ENCODE measurements around the gene ERGIC3. TPM values are rescaled to one million over a fixed set of nuclear protein-coding genes. Genes with fewer than 3 reads are reported as not detected.

Gene ERGIC3
- total and polyA plus RNA-seq, 10 of the 15 experiments (the other 5 are each of a cell fraction or from before 2014, with no cell fraction given) = 90.4 to 210 (median 139) TPM

GRCh38 chr20:35529552-35529951 lies 12.3 kb upstream of the ERGIC3 start, which contains the start of gene C20orf173:
C20orf173 (minus strand) TSS chr20:35529652; CDS start chr20:35529373, 279 bp downstream.
- ATAC-seq (no peak), FAIRE-seq (no peak), DNase-seq (ENCODE audit: low read depth, low spot score) (no peak)
- Histone ChIP-seq H3K4me3 (no peak within 1 kb of the TSS), H3K9me3 (replicated peaks; ENCODE audit: control insufficient read depth, insufficient read depth, low read length) (no peaks in the 10 kb centered on the region), H4K20me1 (ENCODE audit: control insufficient read depth, insufficient read depth) (no peaks in the 10 kb centered on the region; the same call in 1 of the 2 replicates), H3K9ac (ENCODE audit: control insufficient read depth, insufficient read depth, low read length) (no peak within 1 kb of the TSS), H3K27me3 (replicated peaks in 1 of 2; ENCODE audit: control insufficient read depth in 2 of 2, insufficient read depth in 2 of 2, low read length in 1 of 2) (no peaks in the 10 kb centered on the region), H3K36me3 (ENCODE audit: control insufficient read depth in 2 of 2, insufficient read depth in 2 of 2, low read length in 1 of 2) (no peaks in the 10 kb centered on the region), H2AFZ (ENCODE audit: control insufficient read depth, low read depth, low read length) (no peak within 1 kb of the TSS), H3K4me2 (ENCODE audit: control insufficient read depth, insufficient read depth) (no peak within 1 kb of the TSS), H3K79me2 (ENCODE audit: control insufficient read depth, insufficient read depth, low read length) (no peaks in the 10 kb centered on the region), H3K4me1 (ENCODE audit: control insufficient read depth, insufficient read depth, low read length) (no peaks in the 10 kb centered on the region), H3K27ac (ENCODE audit: control insufficient read depth, insufficient read depth) (no peak within 1 kb of the TSS)
- in situ Hi-C loops (cut with MboI) = no loop called here
- intact Hi-C loops (cut with micrococcal nuclease; ENCODE audit: unreplicated experiment) = no loop called here
- SMC1A ChIA-PET (ENCODE audit: uncharacterized antibody, unreplicated experiment) = no interaction called here
- no TSS peak for BruUV-seq (replicated peaks)
- WGBS (ENCODE audit: insufficient coverage, insufficient replicate concordance, low lambda C conversion rate, missing lambda C conversion rate) = 45% methylated on average over 2 of the region's 2 CpGs
- RAD21 ChIA-PET (ENCODE audit: unreplicated experiment) = no interaction called here
- TF ChIP-seq EGR1 (IDR thresholded peaks at IDR 0.05; ENCODE audit: borderline replicate concordance in 1 of 2, low read depth in 2 of 2, low read length in 2 of 2) = no peak
- no peak for TF ChIP-seq IRF4 (IDR thresholded peaks at IDR 0.05; ENCODE audit: low read depth, low read length)
- no peak for TF ChIP-seq EP300 (IDR thresholded peaks at IDR 0.05; ENCODE audit: borderline replicate concordance in 1 of 2, control insufficient read depth in 1 of 2, low read depth in 2 of 2, low read length in 2 of 2)
- no peak for TF ChIP-seq CREM (IDR thresholded peaks at IDR 0.05; ENCODE audit: low read depth)
- TF ChIP-seq ZNF687 (IDR thresholded peaks at IDR 0.05) = no peak
- TF ChIP-seq SREBF1 (IDR thresholded peaks at IDR 0.05; ENCODE audit: low read length) = no peak
- no peak for TF ChIP-seq NRF1 (conservative IDR thresholded peaks at IDR 0.05; ENCODE audit: low read depth, low read length)
- TF ChIP-seq SMAD1 (IDR thresholded peaks at IDR 0.05; ENCODE audit: low read depth, partially characterized antibody) = no peak
- TF ChIP-seq CBX3 (IDR thresholded peaks at IDR 0.05; ENCODE audit: borderline replicate concordance, low read depth) = no peak
- TF ChIP-seq MEF2B (IDR thresholded peaks at IDR 0.05; ENCODE audit: partially characterized antibody, poor library complexity, severe bottlenecking) = no peak
- TF ChIP-seq MYB (IDR thresholded peaks at IDR 0.05; ENCODE audit: borderline replicate concordance, low read depth, low read length) = no peak
- no peak for TF ChIP-seq ZNF274 (IDR thresholded peaks at IDR 0.05; ENCODE audit: insufficient read depth, insufficient read length)
- no peak for TF ChIP-seq CTCF (IDR thresholded peaks at IDR 0.05 in 2 of 3, conservative IDR thresholded peaks at IDR 0.05 in 1 of 3; ENCODE audit: control insufficient read depth in 2 of 3, extremely low read depth in 1 of 3, insufficient read depth in 1 of 3, low read depth in 3 of 3, low read length in 3 of 3)
- TF ChIP-seq GABPA (IDR thresholded peaks at IDR 0.05; ENCODE audit: low read depth) = no peak
- CTCF ChIA-PET = interaction anchor here (1.6 kb wide), 1 partner anchor 18 kb away, joined by 4 read pairs; no protein-coding TSS in a partner anchor
- POLR2A ChIA-PET = interaction anchor here (0.5 kb wide), 1 partner anchor 8 kb away, joined by 4 read pairs; no protein-coding TSS in a partner anchor

Data from GM12878 (cell line).